SK-N-SH (cell line): ENCODE data around the gene DLK2. TPM values are rescaled to one million over a fixed set of nuclear protein-coding genes. Genes with fewer than 3 reads are reported as not detected.

ENCODE experiments used
- CTCF ChIA-PET: fragments of 300-600, 350-600 bp; formaldehyde crosslinking; extraction: SDS; loops from one replicate; lab custom pipeline; 2021; lab: Yijun Ruan, JAX
- POLR2A ChIA-PET: fragments of 350-600 bp; sonication (Branson Sonifier 250); formaldehyde crosslinking; extraction: SDS; loops from one replicate; lab custom pipeline; 2020; ENCODE audit warnings: antibody characterized with exemption, inconsistent platforms; lab: Yijun Ruan, JAX
- DNase-seq: peaks from one replicate; pipeline ENCODE4 v3.0.0; 2012
- H2AFZ ChIP-seq: fragments of 200-600 bp; sonication (generic); 2 replicates; pipeline ENCODE4 v1.8.1; 2016; ENCODE audit warnings: antibody characterized with exemption, mild to moderate bottlenecking, low read depth
- H3F3A ChIP-seq: fragments of 200-600 bp; sonication (generic); replicated peaks from 2 replicates; pipeline ENCODE3; 2016; ENCODE audit warnings: antibody characterized with exemption, mild to moderate bottlenecking; ENCODE audit not compliant: insufficient read depth
- H3K27ac ChIP-seq, 2 experiments: fragments of 200-500 bp in 1 of 2; fragments of 200-600 bp in 1 of 2; sonication (Bioruptor generic) in 1 of 2; sonication (generic), shearing (Covaris generic) in 1 of 2; 2 replicates each; pipeline versions ENCODE4 v1.5.1 to v1.6.1; 2014 to 2016; ENCODE audit warnings: low read depth in 2 of 2, inconsistent platforms in 1 of 2, low read length in 1 of 2, mild to moderate bottlenecking in 1 of 2, mixed read lengths in 1 of 2
- H3K27me3 ChIP-seq: fragments of 200-600 bp; sonication (generic), shearing (Covaris generic); 2 replicates; pipeline ENCODE4 v1.6.1; 2016; ENCODE audit warnings: mixed run types; ENCODE audit not compliant: insufficient read depth
- H3K36me3 ChIP-seq, 2 experiments: fragments of 200-500 bp in 1 of 2; fragments of 200-600 bp in 1 of 2; sonication (Bioruptor generic) in 1 of 2; sonication (generic) in 1 of 2; replicated peaks in 1 of 2; 2 replicates each; pipeline versions ENCODE3 to v1.5.1; 2014 to 2016; ENCODE audit warnings: low read length in 1 of 2, mild to moderate bottlenecking in 1 of 2; ENCODE audit not compliant: insufficient read depth in 2 of 2, control insufficient read depth in 1 of 2
- H3K4me1 ChIP-seq, 2 experiments: fragments of 200-500 bp in 1 of 2; fragments of 200-600 bp in 1 of 2; sonication (Bioruptor generic) in 1 of 2; sonication (generic), shearing (Covaris generic) in 1 of 2; 2 replicates each; pipeline versions ENCODE4 v1.5.1 to v1.6.1; 2014 to 2016; ENCODE audit warnings: low read depth in 1 of 2, low read length in 1 of 2, mixed run types in 1 of 2; ENCODE audit not compliant: insufficient read depth in 2 of 2, control insufficient read depth in 1 of 2
- H3K4me2 ChIP-seq: fragments of 200-600 bp; sonication (generic), shearing (Covaris generic); 2 replicates; pipeline ENCODE4 v1.6.1; 2017; ENCODE audit warnings: mixed run types
- H3K4me3 ChIP-seq, 2 experiments: fragments of 200-500 bp in 1 of 2; fragments of 200-600 bp in 1 of 2; sonication (Bioruptor generic) in 1 of 2; sonication (generic), shearing (Covaris generic) in 1 of 2; 2 replicates each; pipeline versions ENCODE4 v1.5.1 to v1.8.1; 2014 to 2016; ENCODE audit warnings: low read depth in 2 of 2, inconsistent platforms in 1 of 2, low read length in 1 of 2, mild to moderate bottlenecking in 1 of 2, mixed read lengths in 1 of 2, moderate library complexity in 1 of 2
- H3K79me2 ChIP-seq: fragments of 200-600 bp; sonication (generic); 2 replicates; pipeline ENCODE4 v1.8.1; 2017; ENCODE audit warnings: mild to moderate bottlenecking; ENCODE audit not compliant: insufficient read depth
- H3K9ac ChIP-seq: fragments of 200-600 bp; sonication (generic); 2 replicates; pipeline ENCODE4 v1.6.1; 2017; ENCODE audit warnings: mixed run types
- H3K9me2 ChIP-seq: fragments of 200-600 bp; sonication (generic); 2 replicates; pipeline ENCODE4 v1.6.1; 2017; ENCODE audit warnings: mixed run types
- H3K9me3 ChIP-seq: fragments of 200-600 bp; sonication (generic); 2 replicates; pipeline ENCODE4 v1.6.1; 2017; ENCODE audit warnings: mixed run types, mild to moderate bottlenecking, moderate library complexity
- H4K20me1 ChIP-seq: fragments of 200-600 bp; sonication (generic); 2 replicates; pipeline ENCODE4 v1.6.1; 2017; ENCODE audit warnings: mild to moderate bottlenecking, mixed run types; ENCODE audit not compliant: insufficient read depth
- CHD2 ChIP-seq: fragments of 150-350 bp; IDR thresholded peaks from 2 replicates; pipeline ENCODE4 v1.6.1; 2018; ENCODE audit warnings: low read length; ENCODE audit not compliant: partially characterized antibody
- ELF1 ChIP-seq: IDR thresholded peaks from 2 replicates; pipeline ENCODE4 v1.4.0; 2012
- EP300 ChIP-seq, 2 experiments: IDR thresholded peaks; 2 replicates each; pipeline versions ENCODE4 v1.4.0 to v1.6.1; 2012; ENCODE audit warnings: borderline replicate concordance in 1 of 2, low read depth in 1 of 2, low read length in 1 of 2
- FOXJ3 ChIP-seq: sonication (generic); formaldehyde crosslinking; IDR thresholded peaks from 2 replicates; pipeline ENCODE4 v1.5.1; 2020; ENCODE audit warnings: mild to moderate bottlenecking, missing genetic modification reagents
- FOXM1 ChIP-seq: IDR thresholded peaks from 2 replicates; pipeline ENCODE4 v1.4.0; 2012; ENCODE audit warnings: low read depth, mild to moderate bottlenecking
- MXI1 ChIP-seq: IDR thresholded peaks from 2 replicates; pipeline ENCODE4 v1.6.1; 2012; ENCODE audit warnings: mild to moderate bottlenecking, low read depth, low read length, improper control_type of control experiment
- NRF1 ChIP-seq: IDR thresholded peaks from 2 replicates; pipeline ENCODE4 v1.6.1; 2012; ENCODE audit warnings: low read depth, mild to moderate bottlenecking, low read length
- RCOR1 ChIP-seq: fragments of 150-350 bp; IDR thresholded peaks from 2 replicates; pipeline ENCODE4 v1.6.1; 2017; ENCODE audit warnings: antibody characterized with exemption, low read length
- RFX5 ChIP-seq: IDR thresholded peaks from 2 replicates; pipeline ENCODE4 v1.6.1; 2012; ENCODE audit warnings: mild to moderate bottlenecking, improper control_type of control experiment, low read length
- SIN3A ChIP-seq: IDR thresholded peaks from 2 replicates; pipeline ENCODE4 v1.6.1; 2012; ENCODE audit warnings: low read depth, mild to moderate bottlenecking, low read length, moderate library complexity, borderline replicate concordance
- SMC3 ChIP-seq: IDR thresholded peaks from 2 replicates; pipeline ENCODE4 v1.6.1; 2012; ENCODE audit warnings: low read depth, low read length, improper control_type of control experiment
- TAF1 ChIP-seq: IDR thresholded peaks from 2 replicates; pipeline ENCODE4 v1.6.1; 2012; ENCODE audit warnings: low read depth, mild to moderate bottlenecking, low read length, moderate library complexity, borderline replicate concordance
- TEAD4 ChIP-seq: IDR thresholded peaks from 2 replicates; pipeline ENCODE4 v1.4.0; 2012; ENCODE audit warnings: mild to moderate bottlenecking, borderline replicate concordance; ENCODE audit not compliant: insufficient read depth
- YY1 ChIP-seq: IDR thresholded peaks from 2 replicates; pipeline ENCODE4 v1.4.0; 2012; ENCODE audit warnings: low read depth, mild to moderate bottlenecking
- WGBS: methylation state at CpG from one replicate; pipeline ENCODE4 v1.1.6; 2017; ENCODE audit warnings: low lambda C conversion rate; 5-methylcytosine and 5-hydroxymethylcytosine counted together
- polyA plus RNA-seq, 3 experiments: library from polyadenylated mRNA; depleted of rRNA; stranded (reverse); fragments of >200 nt; gene quantifications; 2 replicates each; pipeline ENCODE4 v1.2.3, GENCODE V29; 2012
- TF ChIP-seq, protein P1 (sequence below): IDR thresholded peaks from 2 replicates; pipeline ENCODE4 v1.6.1; 2012; ENCODE audit warnings: mild to moderate bottlenecking, low read depth, low read length, moderate library complexity
- TF ChIP-seq, protein P2 (sequence below): IDR thresholded peaks from 2 replicates; pipeline ENCODE4 v1.4.0; 2012; ENCODE audit warnings: low read depth, borderline replicate concordance
- TF ChIP-seq, protein P3 (sequence below): IDR thresholded peaks from 2 replicates; pipeline ENCODE4; 2012
- TF ChIP-seq, protein P4 (sequence below): fragments of 200-600 bp; sonication (generic); IDR thresholded peaks from 2 replicates; pipeline ENCODE4 v1.6.1; 2017; ENCODE audit warnings: antibody characterized with exemption, mild to moderate bottlenecking, moderate library complexity
- TF ChIP-seq, protein P5 (sequence below): IDR thresholded peaks from 2 replicates; pipeline ENCODE4 v1.4.0; 2012; ENCODE audit warnings: low read depth, borderline replicate concordance
- TF ChIP-seq, protein P6 (sequence below): fragments of 150-350 bp; IDR thresholded peaks from 2 replicates; pipeline ENCODE4 v1.6.1; 2016; ENCODE audit warnings: mild to moderate bottlenecking, low read depth, low read length

The DLK2 gene
- polyA plus RNA-seq, 1 of the 3 experiments (the other 2 are of a cell fraction), result 3.9 TPM

DNA sequence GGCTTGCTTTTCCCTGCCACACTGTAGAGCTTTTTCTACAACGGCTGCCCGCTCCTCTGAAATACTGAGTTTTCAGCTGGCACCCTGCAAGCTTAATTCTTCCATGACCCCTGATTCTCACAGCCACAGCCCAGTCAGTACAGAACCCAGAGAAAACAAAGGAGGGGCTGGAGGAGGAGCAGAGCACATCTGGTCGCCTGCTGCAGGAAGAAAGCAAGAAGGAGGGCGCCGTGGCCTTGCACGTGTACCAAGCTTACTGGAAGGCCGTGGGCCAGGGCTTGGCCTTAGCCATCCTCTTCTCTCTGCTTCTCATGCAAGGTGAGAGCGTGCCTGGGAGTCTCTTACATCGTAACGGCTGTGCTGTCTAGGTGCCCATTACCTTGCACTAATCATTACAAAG, 11.3 kb downstream of the DLK2 start:
- 85% methylated on average over 9 of the region's 10 CpGs for whole genome bisulfite sequencing
- Histone ChIP-seq H3K36me3 (peaks cover 4 to 38% of the 10 kb centered on the region in 2 experiments), H3K4me3 (no peak overlapping the region)
- TF ChIP-seq, protein P1, sequence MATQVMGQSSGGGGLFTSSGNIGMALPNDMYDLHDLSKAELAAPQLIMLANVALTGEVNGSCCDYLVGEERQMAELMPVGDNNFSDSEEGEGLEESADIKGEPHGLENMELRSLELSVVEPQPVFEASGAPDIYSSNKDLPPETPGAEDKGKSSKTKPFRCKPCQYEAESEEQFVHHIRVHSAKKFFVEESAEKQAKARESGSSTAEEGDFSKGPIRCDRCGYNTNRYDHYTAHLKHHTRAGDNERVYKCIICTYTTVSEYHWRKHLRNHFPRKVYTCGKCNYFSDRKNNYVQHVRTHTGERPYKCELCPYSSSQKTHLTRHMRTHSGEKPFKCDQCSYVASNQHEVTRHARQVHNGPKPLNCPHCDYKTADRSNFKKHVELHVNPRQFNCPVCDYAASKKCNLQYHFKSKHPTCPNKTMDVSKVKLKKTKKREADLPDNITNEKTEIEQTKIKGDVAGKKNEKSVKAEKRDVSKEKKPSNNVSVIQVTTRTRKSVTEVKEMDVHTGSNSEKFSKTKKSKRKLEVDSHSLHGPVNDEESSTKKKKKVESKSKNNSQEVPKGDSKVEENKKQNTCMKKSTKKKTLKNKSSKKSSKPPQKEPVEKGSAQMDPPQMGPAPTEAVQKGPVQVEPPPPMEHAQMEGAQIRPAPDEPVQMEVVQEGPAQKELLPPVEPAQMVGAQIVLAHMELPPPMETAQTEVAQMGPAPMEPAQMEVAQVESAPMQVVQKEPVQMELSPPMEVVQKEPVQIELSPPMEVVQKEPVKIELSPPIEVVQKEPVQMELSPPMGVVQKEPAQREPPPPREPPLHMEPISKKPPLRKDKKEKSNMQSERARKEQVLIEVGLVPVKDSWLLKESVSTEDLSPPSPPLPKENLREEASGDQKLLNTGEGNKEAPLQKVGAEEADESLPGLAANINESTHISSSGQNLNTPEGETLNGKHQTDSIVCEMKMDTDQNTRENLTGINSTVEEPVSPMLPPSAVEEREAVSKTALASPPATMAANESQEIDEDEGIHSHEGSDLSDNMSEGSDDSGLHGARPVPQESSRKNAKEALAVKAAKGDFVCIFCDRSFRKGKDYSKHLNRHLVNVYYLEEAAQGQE, result no peak
- no peak for TF ChIP-seq RFX5
- TF ChIP-seq, protein P2, sequence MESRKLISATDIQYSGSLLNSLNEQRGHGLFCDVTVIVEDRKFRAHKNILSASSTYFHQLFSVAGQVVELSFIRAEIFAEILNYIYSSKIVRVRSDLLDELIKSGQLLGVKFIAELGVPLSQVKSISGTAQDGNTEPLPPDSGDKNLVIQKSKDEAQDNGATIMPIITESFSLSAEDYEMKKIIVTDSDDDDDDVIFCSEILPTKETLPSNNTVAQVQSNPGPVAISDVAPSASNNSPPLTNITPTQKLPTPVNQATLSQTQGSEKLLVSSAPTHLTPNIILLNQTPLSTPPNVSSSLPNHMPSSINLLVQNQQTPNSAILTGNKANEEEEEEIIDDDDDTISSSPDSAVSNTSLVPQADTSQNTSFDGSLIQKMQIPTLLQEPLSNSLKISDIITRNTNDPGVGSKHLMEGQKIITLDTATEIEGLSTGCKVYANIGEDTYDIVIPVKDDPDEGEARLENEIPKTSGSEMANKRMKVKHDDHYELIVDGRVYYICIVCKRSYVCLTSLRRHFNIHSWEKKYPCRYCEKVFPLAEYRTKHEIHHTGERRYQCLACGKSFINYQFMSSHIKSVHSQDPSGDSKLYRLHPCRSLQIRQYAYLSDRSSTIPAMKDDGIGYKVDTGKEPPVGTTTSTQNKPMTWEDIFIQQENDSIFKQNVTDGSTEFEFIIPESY, result no peak
- no peak for TF ChIP-seq CHD2
- TF ChIP-seq, protein P3, sequence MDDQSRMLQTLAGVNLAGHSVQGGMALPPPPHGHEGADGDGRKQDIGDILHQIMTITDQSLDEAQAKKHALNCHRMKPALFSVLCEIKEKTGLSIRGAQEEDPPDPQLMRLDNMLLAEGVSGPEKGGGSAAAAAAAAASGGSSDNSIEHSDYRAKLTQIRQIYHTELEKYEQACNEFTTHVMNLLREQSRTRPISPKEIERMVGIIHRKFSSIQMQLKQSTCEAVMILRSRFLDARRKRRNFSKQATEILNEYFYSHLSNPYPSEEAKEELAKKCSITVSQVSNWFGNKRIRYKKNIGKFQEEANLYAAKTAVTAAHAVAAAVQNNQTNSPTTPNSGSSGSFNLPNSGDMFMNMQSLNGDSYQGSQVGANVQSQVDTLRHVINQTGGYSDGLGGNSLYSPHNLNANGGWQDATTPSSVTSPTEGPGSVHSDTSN, result no peak
- TF ChIP-seq, protein P4, sequence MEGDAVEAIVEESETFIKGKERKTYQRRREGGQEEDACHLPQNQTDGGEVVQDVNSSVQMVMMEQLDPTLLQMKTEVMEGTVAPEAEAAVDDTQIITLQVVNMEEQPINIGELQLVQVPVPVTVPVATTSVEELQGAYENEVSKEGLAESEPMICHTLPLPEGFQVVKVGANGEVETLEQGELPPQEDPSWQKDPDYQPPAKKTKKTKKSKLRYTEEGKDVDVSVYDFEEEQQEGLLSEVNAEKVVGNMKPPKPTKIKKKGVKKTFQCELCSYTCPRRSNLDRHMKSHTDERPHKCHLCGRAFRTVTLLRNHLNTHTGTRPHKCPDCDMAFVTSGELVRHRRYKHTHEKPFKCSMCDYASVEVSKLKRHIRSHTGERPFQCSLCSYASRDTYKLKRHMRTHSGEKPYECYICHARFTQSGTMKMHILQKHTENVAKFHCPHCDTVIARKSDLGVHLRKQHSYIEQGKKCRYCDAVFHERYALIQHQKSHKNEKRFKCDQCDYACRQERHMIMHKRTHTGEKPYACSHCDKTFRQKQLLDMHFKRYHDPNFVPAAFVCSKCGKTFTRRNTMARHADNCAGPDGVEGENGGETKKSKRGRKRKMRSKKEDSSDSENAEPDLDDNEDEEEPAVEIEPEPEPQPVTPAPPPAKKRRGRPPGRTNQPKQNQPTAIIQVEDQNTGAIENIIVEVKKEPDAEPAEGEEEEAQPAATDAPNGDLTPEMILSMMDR, result no peak
- no peak for TF ChIP-seq SMC3
- no peak for TF ChIP-seq NRF1
- no peak for TF ChIP-seq TEAD4
- no peak for TF ChIP-seq YY1
- no peak for TF ChIP-seq SIN3A
- TF ChIP-seq MXI1, result no peak
- TF ChIP-seq FOXM1, result no peak
- no peak for TF ChIP-seq FOXJ3
- no peak for TF ChIP-seq EP300 (IDR thresholded peaks at IDR 0.05; ENCODE audit: borderline replicate concordance in 1 of 2, low read depth in 1 of 2, low read length in 1 of 2)
- TF ChIP-seq, protein P5, sequence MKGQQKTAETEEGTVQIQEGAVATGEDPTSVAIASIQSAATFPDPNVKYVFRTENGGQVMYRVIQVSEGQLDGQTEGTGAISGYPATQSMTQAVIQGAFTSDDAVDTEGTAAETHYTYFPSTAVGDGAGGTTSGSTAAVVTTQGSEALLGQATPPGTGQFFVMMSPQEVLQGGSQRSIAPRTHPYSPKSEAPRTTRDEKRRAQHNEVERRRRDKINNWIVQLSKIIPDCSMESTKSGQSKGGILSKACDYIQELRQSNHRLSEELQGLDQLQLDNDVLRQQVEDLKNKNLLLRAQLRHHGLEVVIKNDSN, result no peak
- no peak for TF ChIP-seq TAF1
- TF ChIP-seq, protein P6, sequence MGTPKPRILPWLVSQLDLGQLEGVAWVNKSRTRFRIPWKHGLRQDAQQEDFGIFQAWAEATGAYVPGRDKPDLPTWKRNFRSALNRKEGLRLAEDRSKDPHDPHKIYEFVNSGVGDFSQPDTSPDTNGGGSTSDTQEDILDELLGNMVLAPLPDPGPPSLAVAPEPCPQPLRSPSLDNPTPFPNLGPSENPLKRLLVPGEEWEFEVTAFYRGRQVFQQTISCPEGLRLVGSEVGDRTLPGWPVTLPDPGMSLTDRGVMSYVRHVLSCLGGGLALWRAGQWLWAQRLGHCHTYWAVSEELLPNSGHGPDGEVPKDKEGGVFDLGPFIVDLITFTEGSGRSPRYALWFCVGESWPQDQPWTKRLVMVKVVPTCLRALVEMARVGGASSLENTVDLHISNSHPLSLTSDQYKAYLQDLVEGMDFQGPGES, result no peak
- no peak for TF ChIP-seq ELF1
- TF ChIP-seq RCOR1, result no peak
- TF ChIP-seq, all 33 proteins: peak for 0
- POLR2A ChIA-PET, result interaction anchor here (1.1 to 1.3 kb wide), 3 partner anchors 9 to 46 kb away, joined by 3 to 5 read pairs (median 3); partner anchors contain the start of gene DLK2
- H3K9me3 ChIP-seq, result no peaks in the 10 kb centered on the region
- H3K4me1 ChIP-seq, result no peaks in the 10 kb centered on the region
- no peaks in the 10 kb centered on the region for H3K27me3 ChIP-seq
- no peak for DNase-seq
- no peak overlapping the region for H3K9ac ChIP-seq
- H4K20me1 ChIP-seq, result no peaks in the 10 kb centered on the region
- no peaks in the 10 kb centered on the region for H3K9me2 ChIP-seq
- CTCF ChIA-PET, result interaction anchor here (0.7 to 2.8 kb wide), 6 partner anchors 11 to 66 kb away, joined by 3 to 16 read pairs (median 6); partner anchors contain the start of genes DLK2 and LRRC73
- no peaks in the 10 kb centered on the region for H3F3A ChIP-seq
- no peak overlapping the region for H3K4me2 ChIP-seq
- H2AFZ ChIP-seq, result no peak overlapping the region
- no peaks in the 10 kb centered on the region for H3K79me2 ChIP-seq
- H3K27ac ChIP-seq, result no peak overlapping the region; a peak in 1 of 4 replicates
